ENCODE data around the gene WDR47.
"Not testable (repeated sequence)": the region's sequence is repeated elsewhere in the genome, so short reads cannot be mapped to it uniquely, and the experiment has no call there.

The WDR47 gene

DNA sequence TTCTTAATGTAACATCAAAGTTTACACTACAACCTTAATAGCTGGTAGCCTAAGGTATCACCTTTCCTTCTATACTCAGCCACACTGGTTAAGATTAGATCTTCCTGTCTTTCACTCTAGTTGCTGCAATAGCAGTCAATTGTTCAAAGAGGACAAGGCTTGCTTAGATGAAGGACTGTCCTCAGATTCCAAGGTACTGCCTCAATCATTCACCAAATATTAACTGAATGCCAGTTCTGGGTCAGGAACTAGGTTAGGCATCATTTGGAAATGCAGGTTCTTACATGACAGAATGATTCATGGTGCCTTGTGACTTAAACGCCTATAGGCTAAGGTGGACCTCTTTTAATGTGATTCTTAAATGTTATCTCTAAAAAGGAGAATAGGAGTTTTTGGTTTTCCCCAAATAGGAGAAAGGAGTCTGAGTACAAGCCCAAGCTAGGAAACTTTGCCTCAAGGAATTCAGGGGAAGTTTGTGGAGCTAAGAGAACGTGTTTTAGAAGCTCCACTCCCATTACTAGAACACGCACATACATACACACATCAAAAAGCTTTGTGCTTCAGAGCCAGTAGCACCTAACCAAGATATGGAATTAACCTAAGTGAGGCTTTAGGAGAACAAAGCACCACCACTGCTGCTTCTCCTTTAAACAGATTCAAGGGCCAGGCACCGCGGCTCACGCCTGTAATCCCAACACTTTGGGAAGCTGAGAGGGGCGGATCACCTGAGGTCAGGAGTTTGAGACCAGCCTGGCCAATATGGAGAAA, 8.5 kb upstream of the WDR47 start:
- DNase-seq = no peak

DNA sequence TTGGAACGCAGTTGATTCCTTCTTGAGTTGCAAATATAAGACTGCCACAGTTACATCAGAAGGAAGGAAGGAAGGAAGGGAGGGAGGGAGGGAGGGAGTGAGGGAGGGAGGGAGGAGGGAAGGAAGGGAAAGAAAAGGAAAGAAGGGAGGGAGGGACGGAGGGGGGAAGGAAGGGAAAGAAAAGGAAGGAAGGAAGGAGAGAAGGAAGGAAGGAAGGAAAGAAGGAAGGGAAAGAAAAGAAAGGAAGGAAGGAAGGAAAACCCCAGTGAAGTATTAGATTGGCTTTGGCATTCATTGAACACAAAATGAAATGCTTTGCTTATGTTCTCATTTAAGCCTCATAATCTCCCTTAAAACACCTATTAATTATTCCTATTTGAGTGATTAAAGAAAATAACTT, 6.4 kb upstream of the WDR47 start:
- DNase-seq = no peak

DNA sequence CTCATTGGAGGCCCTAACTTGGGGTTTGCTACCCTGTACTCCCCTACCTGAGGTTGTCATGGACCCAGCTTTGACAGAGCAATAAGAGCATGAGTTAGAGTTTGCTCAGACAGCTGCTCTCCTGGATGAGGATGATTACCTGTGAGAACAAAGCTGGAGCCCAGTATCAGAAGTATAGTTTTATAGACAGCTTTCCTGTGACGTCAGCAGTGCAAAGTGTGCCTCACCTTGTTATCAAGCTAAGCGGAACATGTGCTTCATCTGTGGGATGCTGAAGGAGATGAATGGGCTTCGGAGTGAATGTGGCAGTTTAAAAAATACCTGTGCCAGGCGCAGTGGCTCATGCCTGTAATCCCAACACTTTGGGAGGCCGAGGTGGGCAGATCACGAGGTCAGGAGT, 5.4 kb upstream of the WDR47 start:
- DNase-seq = no peak

- DNase-seq = no peak
These were observed 4.8 kb upstream of the WDR47 start for GRCh38 chr1:109046671-109047070.

DNA sequence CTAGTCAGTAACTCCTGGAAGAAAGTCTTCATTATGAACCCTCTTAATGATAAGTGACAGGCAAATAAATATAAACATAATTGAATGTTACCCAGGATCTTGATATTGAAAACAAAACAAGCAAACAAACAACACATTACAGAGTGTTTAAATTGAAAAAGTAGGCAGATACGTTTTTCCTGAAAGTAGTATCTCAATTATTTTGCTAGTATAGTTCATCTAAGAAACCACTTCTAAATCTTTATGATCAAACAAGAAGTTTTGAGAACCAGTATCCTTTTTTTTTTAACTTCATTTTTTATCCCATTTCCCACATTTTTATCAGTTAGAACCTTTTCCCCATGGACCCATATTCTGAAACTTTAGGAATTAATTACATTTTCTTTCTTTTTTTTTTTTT, 3.7 kb upstream of the WDR47 start:
- no peak for DNase-seq

DNA sequence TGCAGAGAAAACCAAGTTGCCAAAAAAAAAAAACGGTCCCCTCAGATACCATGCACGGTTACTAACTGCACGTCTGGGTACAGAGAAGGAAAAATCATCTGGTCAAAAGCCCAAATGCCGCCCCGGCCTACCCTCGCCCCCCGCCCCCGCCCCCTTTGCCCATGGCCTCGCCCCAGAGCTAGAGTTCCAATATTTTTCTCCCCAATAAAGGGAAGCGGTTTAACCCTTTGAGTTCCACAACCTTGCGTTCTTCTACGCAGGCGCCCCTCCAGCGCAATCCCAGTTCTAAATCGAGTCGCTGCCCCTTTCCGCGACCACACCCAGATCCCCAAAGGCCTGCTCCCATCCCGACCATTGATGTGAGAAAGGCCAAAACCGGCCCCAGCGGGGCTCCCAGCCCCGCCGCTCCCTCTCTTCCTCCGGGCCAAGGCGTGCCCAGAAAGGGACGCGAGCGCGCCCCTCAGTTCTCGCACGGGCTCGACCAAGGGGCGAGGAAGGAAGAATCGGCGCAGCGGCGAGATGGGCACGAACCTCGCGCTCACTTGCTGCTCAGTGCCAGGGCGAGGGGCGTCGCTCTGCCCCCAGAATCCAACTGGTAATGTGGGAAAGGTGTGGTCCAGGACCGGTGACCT, 797 bp downstream of the WDR47 start:
- DNase-seq = peak; percentile 32

GRCh38 chr1:109040627-109040988, 1.3 kb downstream of the WDR47 start:
- no peak for DNase-seq

DNA sequence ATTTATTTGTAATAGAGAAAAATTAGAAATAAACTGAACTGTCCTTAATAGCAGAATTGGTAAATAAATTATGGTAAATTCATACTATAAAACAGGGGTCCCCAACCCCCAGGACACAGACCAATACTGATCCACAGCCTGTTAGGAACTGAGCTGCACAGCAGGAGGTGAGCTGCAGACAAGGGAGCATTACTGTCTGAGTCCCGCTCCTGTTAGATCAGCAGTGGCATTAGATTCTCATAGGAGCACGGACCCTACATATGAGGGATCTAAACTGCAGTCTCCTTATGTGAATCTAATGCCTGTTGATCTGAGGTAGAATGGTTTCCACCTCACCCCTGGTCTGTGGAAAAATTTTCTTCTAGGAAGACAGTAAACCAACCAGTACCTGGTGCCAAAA, 7.5 kb downstream of the WDR47 start:
- DNase-seq = no peak

DNA sequence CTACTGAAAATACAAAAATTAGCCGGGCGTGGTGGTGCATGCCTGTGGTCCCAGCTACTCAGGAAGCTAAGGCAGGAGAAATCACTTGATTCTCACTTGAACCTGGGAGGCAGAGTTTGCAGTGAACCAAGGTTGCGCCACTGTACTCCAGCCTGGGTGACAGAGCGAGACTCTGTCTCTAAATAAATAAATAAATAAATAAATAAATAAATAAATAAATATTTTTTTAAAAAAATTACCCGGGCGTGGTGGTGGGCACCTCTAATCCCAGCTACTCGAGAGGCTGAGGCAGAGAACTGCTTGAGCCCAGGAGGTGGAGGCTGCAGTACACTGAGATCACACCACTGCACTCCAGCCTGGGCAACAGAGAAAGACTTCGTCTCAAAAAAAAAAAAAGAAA, 12.4 kb downstream of the WDR47 start:
- DNase-seq = not testable (repeated sequence)

- no peak for DNase-seq
These were observed 14.1 kb downstream of the WDR47 start for GRCh38 chr1:109027841-109028240.

DNA sequence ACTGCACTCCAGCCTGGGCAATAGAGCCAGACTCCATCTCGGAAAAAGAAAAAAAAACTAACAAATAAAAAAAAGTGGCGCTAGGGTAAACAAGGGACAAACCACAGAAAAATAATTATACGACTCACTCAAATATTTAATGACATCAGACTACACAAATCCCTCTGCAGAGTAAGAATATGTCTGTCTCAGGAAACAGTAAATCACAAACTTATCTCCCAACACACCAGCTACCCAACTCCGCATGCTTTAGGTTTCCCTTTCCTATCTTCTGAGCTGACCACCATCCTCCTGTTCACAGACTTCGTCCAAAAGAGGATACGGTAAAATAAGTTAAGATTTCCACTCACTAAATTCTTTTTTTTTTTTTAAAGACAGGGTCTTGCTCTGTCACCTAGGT, 16.2 kb downstream of the WDR47 start:
- no peak for DNase-seq

DNA sequence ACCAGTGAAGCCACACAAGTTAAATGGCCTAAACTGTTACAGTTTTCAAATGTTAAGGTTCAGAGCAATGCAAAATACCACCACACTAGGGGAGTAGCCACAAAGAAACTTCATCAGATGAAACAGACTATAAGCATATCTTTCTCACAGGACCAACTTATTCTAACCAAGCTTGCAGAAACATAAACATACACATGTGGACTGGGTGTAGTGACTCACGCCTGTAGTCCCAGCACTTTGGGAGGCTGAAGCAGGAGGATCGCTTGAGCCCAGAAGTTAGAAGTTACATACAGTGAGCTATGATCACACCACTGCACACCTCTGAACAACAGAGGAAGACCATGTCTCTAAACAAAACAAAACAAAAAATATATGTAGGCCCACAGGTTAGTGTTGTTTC, 17.3 kb downstream of the WDR47 start:
- no peak for DNase-seq

GRCh38 chr1:109020693-109021257, 21.1 kb downstream of the WDR47 start:
- DNase-seq = no peak

DNA sequence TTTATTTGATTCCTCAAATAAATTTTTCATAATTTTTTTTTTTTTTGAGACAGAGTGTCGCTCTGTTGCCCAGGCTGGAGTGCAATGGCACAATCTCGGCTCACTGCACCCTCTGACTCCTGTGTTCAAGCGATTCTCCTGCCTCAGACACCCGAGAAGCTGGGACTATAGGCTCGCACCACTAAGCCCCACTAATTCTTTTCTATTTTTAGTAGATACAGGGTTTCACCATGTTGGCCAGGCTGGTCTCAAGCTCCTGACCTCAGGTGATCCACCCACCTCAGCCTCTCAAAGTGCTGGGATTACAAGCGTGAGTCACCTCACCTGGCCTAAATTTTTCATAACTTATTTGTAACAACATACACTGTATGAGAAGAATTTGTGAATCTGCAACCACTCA, 24.2 kb downstream of the WDR47 start:
- not testable (repeated sequence) for DNase-seq

DNA sequence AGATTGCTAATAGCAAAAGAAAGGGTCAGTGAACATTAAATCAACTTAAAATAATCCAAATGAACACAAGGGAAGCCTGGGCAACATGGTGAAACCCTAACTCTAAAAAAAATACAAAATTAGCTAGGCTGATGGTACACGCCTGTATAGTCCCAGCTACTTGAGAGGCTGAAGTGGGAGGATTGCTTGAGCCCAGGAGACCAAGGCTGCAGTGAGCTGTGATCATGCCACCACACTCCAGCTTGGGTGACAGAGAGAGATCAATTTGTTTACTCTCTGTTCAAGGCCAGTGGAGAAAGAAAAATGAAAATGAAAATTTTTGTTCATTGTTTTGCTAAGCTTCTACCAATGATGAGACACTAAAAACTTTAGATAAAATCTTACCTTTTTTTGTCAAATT, 24.8 kb downstream of the WDR47 start:
- DNase-seq = no peak

- no peak for DNase-seq
These were observed 30.6 kb downstream of the WDR47 start for GRCh38 chr1:109011335-109011734.

GRCh38 chr1:108996622-108997021, 45.3 kb downstream of the WDR47 start:
- peak; percentile 23 for DNase-seq

GRCh38 chr1:108983114-108983513, 58.8 kb downstream of the WDR47 start:
- DNase-seq = no peak

GRCh38 chr1:108976658-108977057, 65.2 kb downstream of the WDR47 start:
- DNase-seq = no peak

GRCh38 chr1:108972951-108973350, 69.0 kb downstream of the WDR47 start:
- DNase-seq = no peak

DNA sequence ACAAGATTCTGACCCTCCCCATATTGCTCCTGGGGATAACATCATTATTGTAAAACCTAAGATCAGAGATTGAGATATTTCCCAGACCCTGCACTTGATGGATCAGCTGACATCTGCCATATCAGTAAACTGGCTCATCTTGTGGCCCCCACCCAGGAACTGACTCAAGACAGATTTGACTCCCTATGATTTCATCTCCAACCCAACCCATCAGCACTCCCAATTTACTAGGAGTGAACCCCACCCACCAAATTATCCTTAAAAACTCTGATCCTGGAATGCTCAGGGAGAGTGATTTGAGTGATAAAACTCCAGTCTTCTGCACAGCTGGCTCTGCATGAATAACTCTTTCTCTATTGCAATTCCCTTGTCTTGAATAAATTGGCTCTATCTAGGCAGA, 72.6 kb downstream of the WDR47 start:
- DNase-seq = no peak

DNA sequence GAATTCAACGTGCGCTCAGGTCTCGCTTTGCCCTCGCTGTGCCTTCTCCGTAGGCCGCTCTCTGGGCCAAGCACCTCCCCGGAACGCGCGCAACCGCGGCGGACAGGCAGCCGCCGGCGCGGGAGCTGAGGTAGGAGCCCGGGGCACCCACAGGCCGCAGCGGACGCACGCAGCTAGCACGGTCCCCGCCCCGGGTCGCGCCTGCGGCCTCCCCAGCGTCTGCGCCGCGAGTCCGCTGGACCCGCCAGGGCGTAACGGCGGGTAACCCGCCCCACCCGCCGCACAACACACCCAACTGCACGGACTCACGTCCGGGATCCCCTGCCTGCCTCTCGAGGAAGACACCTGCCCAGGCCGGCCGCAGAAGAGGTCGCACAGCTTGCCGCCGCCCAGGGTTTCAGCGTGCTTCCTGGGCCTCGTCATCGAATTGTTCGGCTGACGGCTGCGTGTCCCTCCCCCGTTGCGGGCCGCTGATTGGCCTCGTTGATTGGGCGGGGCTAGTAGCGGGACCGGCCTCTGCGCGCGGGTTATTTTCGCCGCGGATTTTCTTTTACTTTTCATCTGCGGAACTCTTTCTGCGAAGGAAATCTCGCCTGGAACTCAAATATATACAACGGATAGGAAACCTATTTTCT, 78.7 kb downstream of the WDR47 start, which contains the start of gene CLCC1:
CLCC1 (minus strand) TSS at position 433 of the 635 bp plus-strand sequence. CDS start 13,047 bp downstream, outside the sequence.
- DNase-seq = peak; percentile 95

DNA sequence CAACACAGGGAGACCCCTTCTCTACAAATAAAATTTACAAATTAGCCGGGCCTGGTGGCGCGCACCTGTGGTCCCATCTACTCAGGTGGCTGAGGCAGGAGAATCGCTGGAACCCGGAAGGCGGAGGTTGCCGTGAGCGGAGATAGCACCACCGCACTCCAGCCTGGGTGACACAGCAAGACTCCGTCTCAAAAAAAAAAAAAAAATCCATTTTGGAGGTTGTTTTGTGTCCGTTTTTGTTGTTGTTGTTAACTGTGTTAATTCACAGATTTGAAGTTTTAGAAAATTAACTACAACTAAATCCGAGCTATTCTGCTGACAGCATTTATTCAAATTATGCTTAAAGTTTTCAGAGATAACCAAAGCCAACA, 79.2 kb downstream of the WDR47 start:
- peak; percentile 27 for DNase-seq
